H7 (cell line): ENCODE data around the gene PTPN20. TPM values are rescaled to one million over a fixed set of nuclear protein-coding genes. Genes with fewer than 3 reads are reported as not detected.

Experiments used
- DNase-seq: peaks from one replicate; pipeline ENCODE4 v3.0.0; 2012
- H3K27me3 ChIP-seq: 2 replicates; pipeline ENCODE4 v1.6.0; 2011; ENCODE audit warnings: mild to moderate bottlenecking, low read length; ENCODE audit not compliant: control insufficient read depth, insufficient read depth
- H3K36me3 ChIP-seq: replicated peaks from 2 replicates; pipeline ENCODE4 v1.5.1; 2011; ENCODE audit warnings: low read length; ENCODE audit not compliant: control insufficient read depth, insufficient read depth
- H3K4me3 ChIP-seq: 2 replicates; pipeline ENCODE4 v1.5.1; 2011; ENCODE audit warnings: low read depth, mild to moderate bottlenecking, control low read depth, low read length, moderate library complexity; ENCODE audit not compliant: insufficient read depth
- total RNA-seq: library from RNA; depleted of rRNA; stranded (reverse); fragments of >200 nt; shearing (Covaris generic); gene quantifications from 2 replicates; pipeline ENCODE4 v1.2.3, GENCODE V29; 2014

PTPN20 gene
- total RNA-seq, 1 experiment from 2014 or later: not detected

DNA sequence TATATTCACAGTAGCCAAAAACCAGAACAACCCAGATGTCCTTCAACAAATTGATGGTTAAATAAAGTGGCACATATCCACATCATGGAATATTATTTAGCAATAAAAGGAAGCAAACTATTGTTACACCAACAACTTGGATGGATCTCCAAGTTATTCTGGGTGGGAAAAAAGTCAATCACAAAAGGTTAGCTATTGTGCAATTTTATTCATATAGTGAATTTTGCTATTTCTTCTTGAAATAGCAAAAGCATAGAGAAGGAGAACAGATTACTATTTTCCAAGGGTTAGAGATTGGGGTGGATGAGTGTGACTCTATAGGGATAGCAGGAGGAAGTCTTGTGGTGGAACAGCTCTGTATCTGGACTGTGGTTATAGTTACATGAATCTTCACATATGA, 87.0 kb downstream of the PTPN20 start:
- no peak for DNase-seq
- Histone ChIP-seq H3K27me3 (no peaks in the 10 kb centered on the region), H3K4me3 (no peak overlapping the region), H3K36me3 (no peaks in the 10 kb centered on the region)

DNA sequence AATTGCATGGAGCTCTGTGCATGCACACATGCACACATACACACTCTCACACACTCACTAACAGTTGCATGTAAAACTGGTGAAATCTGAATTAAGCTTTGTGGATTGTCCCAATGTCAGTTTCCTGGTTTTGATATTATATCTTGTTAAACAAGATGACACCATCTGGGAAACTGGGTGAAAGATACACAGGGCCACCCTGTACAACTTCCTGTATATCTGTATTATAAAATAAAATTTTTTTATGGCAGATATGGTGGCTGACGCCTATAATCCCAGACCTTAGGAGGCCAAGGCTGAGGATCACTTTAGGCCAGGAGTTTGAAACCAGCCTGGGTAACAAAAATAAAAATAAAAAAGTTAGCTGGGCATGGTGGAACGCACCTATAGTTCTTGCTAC, 87.4 kb downstream of the PTPN20 start:
- Histone ChIP-seq H3K4me3 (no peak overlapping the region), H3K36me3 (no peaks in the 10 kb centered on the region), H3K27me3 (no peaks in the 10 kb centered on the region)
- DNase-seq: no peak

DNA sequence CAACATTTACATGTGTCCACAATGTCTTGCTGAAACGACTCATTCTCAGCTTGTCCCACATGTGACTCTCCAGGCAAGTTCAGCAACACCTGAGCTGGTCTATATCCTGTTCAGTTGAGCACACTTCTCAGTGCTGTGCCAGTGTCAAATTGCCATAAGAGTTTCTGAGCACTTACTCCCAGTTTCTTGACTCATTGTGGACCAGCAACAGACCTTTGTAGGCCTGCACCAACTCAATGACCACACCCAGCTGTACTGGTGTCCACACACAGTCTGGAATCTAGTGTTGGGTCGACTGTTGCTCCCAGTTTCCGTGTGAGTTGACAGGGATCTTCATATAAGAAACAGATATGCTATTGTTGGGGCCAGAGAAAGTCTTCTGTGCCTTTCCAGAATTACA, 88.0 kb downstream of the PTPN20 start:
- Histone ChIP-seq H3K36me3 (no peaks in the 10 kb centered on the region), H3K27me3 (no peaks in the 10 kb centered on the region), H3K4me3 (no peak overlapping the region)
- DNase-seq: no peak

DNA sequence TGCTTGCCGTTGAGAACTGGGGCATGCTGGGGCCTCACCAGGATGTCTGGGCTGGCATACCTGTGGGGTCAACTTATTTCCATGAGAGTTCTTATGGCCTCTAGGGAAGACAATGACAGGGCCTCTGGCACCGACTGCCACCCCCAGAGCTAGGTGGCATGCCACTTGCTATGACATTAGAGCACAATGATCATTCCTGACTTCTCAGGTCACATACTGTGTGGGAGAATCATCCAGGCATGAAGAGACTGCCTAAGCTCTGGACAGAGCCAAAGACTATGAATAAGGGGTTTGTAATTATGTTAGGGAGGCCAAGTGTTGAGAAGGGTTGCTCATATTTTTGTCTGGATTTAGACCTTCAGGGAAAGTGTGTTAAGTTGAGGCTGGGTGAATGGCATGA, 97.5 kb downstream of the PTPN20 start:
- H3K36me3 ChIP-seq: no peaks in the 10 kb centered on the region

DNA sequence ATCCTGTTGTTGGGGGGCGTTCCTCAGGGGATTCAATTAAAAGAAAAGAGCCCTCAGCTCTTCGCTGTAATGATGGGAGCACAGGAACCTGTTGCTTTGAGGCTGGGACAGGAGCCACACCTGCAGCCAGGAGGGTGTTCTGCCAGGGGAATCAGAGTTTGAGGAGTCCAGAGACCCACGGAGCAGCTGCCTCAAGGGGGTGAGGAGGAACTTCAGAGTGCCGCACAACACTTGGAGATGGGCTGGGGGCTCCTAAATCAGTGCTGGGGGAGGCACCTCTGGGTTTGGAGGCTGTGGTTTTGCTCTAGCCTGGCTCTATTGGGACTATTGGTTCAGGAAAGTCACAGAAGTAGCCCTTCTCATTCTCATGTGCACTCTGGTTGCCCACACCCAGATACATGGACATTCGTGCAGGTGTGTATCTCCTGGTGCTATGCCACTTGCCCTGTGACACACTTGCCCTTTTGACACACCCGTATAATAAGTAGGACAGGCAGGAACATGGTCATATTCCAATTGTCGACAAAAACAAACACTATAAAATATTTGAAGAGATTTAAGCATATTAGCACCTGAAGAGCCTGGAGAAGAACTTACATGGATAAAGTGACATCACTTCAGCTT, 98.1 kb downstream of the PTPN20 start:
- no peak for DNase-seq
- Histone ChIP-seq H3K36me3 (no peaks in the 10 kb centered on the region), H3K4me3 (no peak overlapping the region), H3K27me3 (no peaks in the 10 kb centered on the region)

More for the DNA sequence above, 97.5 kb downstream of the PTPN20 start:
- no peak for DNase-seq
- Histone ChIP-seq H3K4me3 (no peak overlapping the region), H3K27me3 (no peaks in the 10 kb centered on the region)

DNA sequence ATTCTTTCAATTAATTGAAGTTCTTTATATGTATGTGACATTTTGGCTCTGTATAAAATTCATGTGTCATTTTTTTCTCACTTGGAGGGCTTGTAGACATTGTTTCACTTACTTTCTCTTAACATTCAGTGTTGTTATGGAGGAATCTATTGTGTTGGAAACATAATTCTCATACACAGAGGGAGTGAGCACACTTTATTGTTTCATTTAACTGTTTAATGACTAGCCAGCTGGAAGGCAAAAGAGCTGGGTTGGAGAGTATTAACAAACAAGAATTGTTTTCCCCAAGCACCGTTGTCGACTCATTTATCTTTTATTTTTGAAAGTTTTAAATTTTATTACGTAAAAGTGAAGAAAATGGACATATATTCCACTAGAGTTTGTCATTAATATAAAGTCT, 98.8 kb downstream of the PTPN20 start:
- Histone ChIP-seq H3K36me3 (no peaks in the 10 kb centered on the region), H3K27me3 (no peaks in the 10 kb centered on the region), H3K4me3 (no peak overlapping the region)
- no peak for DNase-seq

DNA sequence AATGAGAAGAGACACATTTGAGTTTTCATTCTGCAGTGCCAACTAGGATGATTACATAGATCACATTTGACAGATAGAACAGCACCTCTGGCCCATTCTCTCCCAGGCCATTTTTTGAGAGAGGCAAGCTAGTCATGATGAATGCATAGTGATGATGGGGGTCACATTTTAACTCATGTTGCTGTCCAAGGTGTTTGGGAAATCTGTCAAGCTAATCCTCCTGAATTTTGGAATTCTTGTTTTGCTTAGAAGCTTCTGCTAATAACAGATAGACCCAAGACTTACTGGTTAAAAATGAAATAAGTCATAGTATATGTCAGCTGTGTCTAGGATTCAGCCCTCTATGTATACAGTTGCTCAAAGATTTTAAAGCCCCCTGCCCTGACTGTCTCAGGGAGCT, 101.0 kb downstream of the PTPN20 start:
- Histone ChIP-seq H3K4me3 (no peak overlapping the region), H3K27me3 (no peaks in the 10 kb centered on the region), H3K36me3 (no peaks in the 10 kb centered on the region)
- no peak for DNase-seq

DNA sequence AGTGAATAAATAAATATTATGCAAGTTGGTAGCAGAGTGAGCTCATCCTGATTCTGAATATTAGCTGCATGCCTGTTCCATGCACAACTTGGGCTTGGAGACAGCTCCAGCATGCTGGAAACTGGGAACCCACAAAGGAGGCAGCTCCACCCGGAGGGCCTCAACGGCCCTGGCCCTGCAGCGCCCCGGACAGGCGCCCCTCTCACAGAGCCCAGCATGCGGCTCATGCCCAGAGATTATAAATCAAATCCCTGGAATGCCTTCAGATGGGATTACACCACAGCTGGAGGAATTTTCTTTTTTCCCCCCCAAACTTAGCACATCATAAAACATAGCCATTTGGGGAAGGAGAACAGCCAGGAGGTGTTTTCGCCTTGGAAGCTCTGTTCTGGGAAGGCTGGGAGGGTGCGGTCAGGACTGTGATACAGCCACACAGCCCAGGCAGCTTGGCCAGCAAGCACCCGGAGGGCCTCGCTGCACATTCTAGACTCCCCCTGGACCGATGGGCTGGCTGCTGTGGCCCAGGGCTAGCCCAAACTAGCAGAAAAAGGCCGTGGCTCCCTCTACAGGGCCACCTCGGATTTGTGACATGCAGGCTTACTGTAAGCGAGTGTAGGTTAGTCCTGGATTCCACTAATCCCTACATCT, 102.4 kb downstream of the PTPN20 start:
- no peaks in the 10 kb centered on the region for H3K36me3 ChIP-seq
- H3K27me3 ChIP-seq: no peaks in the 10 kb centered on the region
- peak; percentile 61 for DNase-seq
- no peak overlapping the region for H3K4me3 ChIP-seq

- Histone ChIP-seq H3K27me3 (no peaks in the 10 kb centered on the region), H3K4me3 (no peak overlapping the region), H3K36me3 (no peaks in the 10 kb centered on the region)
- DNase-seq: no peak
Observed at GRCh38 chr10:47015404-47015803, 104.2 kb downstream of the PTPN20 start.

DNA sequence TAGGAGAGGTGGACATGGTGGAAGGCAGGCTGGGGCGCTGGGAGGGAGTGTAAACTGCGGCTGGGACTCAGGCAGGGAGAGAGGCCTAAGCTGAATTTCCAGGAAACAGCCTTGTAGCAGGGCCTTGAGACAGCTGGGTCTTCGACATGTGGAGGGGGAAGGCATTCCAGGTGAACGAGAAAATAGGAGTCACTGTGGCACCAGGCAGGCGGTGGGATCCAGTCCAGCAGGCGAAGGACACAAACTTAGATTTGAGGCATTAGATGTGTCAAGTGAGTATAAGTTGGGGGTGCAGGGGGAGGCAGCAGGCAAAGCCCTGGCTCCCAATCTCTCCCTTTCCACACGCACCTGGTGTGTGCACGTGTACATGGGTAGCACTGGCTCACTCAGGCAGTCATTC, 105.3 kb downstream of the PTPN20 start:
- DNase-seq: no peak
- Histone ChIP-seq H3K4me3 (no peak overlapping the region), H3K36me3 (no peaks in the 10 kb centered on the region), H3K27me3 (no peaks in the 10 kb centered on the region)

DNA sequence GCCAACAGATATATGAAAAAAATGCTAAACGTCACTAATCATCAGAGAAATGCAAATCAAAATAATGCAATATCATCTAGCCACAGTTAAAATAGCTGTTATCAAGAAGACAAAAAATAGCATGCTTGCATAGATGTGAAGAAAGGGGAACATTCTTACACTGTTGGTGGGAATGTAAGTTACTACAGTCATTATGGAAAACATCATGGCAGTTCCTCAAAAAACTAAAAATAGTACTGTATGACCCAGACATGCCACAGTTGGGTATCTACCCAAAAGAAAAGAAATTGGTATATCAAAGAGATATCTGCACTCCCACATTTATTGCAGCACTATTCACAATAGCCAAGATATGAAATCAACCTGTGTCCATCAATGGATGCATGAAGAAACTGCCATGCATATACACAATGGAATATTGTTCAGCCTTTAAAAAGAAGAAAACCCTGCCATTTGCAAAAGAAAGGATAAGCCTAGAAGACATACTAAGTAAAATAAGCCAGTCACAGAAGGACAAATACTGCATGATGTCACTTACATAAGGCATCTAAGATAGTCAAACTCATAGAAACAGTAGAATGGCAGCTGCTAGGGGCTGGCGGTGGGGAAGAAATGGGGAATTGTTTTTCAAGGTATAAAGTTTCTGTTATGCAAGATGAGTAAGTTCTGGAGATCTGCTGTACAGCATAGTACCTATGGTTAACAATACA, 107.0 kb downstream of the PTPN20 start:
- Histone ChIP-seq H3K36me3 (no peaks in the 10 kb centered on the region), H3K4me3 (no peak overlapping the region), H3K27me3 (no peaks in the 10 kb centered on the region)
- no peak for DNase-seq

DNA sequence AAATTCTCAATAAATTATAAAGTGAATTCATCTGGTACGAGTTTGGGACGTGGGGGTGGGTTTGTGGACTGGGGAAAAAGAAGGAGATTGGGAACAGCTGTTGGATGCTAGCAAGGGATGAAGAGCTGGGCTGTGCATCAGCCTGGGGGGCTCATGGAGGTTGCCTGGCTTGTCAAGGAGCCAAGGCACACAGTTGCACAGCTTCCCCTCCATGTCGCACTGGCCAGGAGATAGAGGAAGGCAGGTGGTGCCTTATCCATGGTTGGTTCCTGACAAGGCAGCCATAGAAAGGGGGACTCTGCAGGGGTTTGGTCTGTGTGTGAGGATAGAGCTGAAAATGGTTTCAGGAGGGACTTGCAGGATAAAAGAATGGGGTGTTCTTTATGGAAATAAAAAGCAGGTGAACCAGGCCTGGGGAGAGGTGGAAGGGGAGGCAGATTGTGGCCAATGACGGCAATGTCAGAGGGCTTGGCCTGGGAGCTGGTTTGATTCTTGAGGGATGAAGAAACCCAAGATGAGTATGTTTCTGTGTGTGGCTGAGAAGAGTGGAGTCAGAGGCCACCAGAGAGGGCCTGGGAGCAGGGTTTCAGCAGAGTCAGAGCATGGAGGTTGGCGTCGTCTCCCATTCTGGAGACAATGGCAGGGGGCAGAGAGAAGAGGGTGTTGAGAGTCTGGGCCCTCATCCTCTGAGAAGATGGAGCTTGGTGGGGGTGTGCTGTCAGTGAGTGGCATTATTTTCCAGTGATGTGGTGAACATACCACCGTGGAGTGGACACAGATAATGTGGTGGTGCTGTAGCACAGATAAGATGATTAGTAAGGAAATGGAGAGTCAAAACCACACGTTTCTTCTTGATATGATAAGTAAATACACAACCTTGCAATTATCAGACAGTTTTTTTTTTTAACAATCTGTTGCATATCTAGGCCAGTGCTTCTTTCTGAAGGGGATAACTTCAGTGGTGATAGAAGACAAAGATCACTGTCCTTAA, 108.2 kb downstream of the PTPN20 start:
- Histone ChIP-seq H3K36me3 (no peaks in the 10 kb centered on the region), H3K4me3 (no peak overlapping the region), H3K27me3 (no peaks in the 10 kb centered on the region)
- peak; percentile 4 for DNase-seq

- Histone ChIP-seq H3K4me3 (no peak overlapping the region), H3K27me3 (no peaks in the 10 kb centered on the region), H3K36me3 (no peaks in the 10 kb centered on the region)
- DNase-seq: peak; percentile 5
Observed at GRCh38 chr10:47020471-47020870, 109.2 kb downstream of the PTPN20 start.

- H3K36me3 ChIP-seq: no peaks in the 10 kb centered on the region
- no peak overlapping the region for H3K4me3 ChIP-seq
- DNase-seq: peak; percentile 32
Observed at GRCh38 chr10:47021850-47022249, 110.6 kb downstream of the PTPN20 start.

More at GRCh38 chr10:47021850-47022249, 110.6 kb downstream of the PTPN20 start:
- no peaks in the 10 kb centered on the region for H3K27me3 ChIP-seq
